ENCODE results near the gene ZMYND19.
A peak's percentile ranks its signal among the peaks of the same experiment; 100 is the strongest.
"Not testable (repeated sequence)": the region's sequence is repeated elsewhere in the genome, so short reads cannot be mapped to it uniquely, and the experiment has no call there.

ZMYND19 gene
- 1.5 to 20.5 (median 11.2) reads per million in 18 experiments for total RNA-seq

GRCh38 chr9:137590469-137591383, at the start of gene ZMYND19:
Gene ZMYND19 (minus strand): TSS chr9:137590512. CDS start chr9:137590263, 249 bp downstream.
- DNase-seq, result peak; percentile 89 to 94

DNA sequence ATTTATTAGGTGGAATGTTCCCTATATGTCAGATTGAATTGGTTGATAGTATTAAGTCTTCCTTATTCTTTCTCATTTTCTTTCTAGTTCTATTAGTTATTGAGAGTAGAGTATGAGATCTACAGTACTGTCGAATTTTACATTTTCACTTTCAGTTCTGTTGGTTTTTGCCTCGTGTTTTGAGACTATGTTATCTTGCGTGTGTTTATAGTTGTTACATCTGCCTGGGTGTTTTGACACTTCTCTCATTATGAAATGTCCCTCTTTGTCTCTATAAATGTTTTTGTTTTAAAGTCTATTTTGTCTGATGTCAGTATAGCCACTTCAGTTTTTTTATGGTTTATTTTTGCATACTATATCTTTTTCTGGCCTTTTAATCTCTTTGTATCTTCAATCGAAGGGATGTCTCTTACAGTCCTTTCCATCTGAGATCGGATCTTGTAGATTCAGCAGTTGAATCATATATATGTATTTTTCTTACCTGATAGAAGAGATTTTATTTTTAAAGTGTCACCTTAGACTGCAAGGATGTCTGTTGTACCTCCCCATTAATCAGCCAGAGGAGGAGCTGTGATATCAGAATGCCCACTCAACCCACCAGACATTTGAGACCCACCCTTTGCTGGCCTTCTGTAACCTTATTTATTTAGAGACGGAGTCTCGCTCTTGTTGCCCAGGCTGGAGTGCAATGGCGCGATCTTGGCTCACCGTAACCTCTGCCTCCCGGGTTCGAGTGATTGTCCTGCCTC, 49.2 kb upstream of the ZMYND19 start:
- DNase-seq, result peak; percentile 24 to 35

DNA sequence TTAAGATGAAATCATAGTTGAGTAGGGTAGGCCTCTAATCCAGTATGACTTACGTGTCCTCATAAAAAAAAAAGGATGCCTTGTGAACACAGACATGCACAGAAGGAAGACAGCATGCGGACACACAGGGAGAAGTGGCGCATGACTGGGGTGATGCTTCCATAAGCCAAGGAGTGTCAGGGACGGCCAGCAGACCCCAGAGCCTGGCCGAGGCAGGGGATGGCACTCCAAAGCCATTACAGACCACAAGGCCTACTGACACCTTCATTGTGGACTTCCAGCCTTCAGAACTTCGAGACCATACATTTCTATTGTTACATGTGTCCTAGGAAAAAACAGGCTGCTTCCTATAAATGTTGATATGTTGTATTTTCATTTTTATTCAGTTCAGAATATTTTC, 48.4 kb upstream of the ZMYND19 start:
- no peak for DNase-seq

DNA sequence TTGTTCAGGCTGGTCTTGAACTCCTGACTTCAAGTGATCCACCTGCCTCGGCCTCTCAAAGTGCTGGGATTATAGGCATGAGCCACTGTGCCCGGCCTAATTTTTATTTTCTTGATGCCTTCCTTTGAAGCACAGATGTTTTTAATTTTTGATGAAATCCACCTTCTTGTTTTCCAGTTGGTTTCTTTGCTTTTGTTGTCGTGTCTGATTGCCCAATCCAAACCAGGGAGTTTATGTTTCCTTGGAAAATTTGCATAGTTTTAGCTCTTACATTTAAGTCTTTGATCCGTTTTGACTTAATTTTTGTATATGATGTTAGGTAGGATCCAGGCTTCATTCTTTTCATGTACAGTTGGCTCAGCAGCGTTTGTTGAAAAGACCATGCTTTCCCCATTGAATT, 43.7 kb upstream of the ZMYND19 start:
- no peak for DNase-seq

GRCh38 chr9:137632230-137633161, 42.2 kb upstream of the ZMYND19 start:
- peak in 1 of 2 donors; percentile 34 for DNase-seq

- DNase-seq, result peak; percentile 18 to 29
Observed at GRCh38 chr9:137631345-137632229, 41.3 kb upstream of the ZMYND19 start.

DNA sequence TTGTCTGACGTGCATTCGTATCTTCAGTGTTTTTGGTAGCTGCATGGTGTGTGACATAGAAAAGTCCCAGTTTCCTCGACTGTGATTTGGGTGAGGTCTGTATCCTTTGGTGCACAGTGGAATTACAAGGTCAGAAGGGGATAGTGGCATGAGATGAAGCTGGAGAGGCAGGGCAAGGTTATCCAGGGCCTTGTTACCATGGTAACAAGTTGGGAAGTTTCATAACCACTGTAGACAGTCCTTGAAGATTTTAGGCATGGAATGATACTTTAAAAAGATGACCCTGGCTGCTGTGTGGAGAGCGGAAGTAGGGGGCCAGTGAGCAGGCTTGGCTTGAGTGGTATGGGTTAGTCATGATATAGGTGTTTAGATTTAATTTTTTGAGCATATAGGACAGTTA, 40.4 kb upstream of the ZMYND19 start:
- DNase-seq, result no peak

- no peak for DNase-seq
Observed at GRCh38 chr9:137630126-137630525, 39.8 kb upstream of the ZMYND19 start.

DNA sequence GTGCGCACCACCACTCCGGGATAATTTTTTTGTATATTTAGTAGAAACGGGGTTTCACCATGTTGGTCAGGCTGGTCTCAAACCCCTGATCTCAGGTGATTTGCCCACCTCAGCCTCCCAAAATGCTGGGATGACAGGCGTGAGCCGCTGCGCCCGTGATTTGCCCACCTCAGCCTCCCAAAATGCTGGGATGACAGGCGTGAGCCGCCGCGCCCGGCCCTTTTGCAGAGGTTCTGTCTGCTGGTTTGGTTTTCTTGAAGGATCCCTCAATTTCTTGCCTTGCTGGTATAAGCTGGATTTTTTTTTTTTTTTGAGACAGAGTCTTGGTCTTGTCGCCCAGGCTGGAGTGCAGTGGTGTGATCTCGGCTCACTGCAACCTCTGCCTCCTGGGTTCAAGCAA, 37.1 kb upstream of the ZMYND19 start:
- DNase-seq, result not testable (repeated sequence)

- no peak for DNase-seq
Observed at GRCh38 chr9:137626464-137626863, 36.2 kb upstream of the ZMYND19 start.

DNA sequence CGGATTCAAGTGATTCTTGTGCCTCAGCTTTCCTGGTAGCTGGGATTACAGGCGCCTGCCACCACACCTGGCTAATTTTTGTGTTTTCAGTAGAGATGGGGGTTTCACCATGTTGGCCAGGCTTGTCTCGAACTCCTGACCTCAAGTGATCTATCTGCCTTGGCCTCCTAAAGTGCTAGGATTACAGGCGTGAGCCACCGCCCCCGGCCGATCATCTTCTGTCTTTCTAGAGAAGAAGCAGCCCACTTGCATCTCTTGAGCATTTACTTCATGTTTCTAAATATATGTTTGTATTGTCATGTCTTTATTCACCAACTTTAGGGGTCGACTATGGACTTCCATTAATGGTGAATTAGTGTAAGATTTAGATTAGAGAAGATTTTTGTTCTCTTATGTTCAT, 31.9 kb upstream of the ZMYND19 start:
- DNase-seq, result peak in 1 of 2 donors; percentile 48

DNA sequence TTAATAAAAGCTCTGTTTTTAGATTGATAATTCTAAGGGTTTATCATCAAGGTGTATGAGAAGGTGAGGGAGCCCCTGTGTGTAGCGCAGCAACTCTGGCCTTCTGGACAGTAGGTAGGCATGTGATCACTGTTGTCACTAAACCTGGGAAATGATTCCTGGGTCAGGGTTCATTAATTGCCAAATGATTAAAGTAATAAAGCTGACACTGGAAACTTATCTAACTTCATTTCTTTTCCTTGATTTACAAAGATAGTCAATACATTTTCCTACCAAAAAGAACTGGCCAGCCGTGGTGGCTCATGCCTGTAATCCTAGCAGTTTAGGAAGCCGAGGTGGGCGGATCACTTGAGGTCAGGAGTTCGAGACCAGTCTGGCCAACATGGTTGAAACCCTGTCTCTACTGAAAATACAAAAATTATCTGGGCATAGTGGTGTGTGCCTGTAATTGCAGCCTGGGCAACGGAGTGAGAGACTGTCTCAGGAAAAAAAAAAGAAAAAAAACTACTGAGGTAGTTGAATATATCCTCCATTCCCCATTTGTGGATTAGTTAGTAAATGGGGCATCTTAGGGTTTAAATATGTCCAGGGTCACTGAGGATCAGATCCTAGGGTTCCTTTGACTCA, 30.9 kb upstream of the ZMYND19 start:
- DNase-seq, result no peak

DNA sequence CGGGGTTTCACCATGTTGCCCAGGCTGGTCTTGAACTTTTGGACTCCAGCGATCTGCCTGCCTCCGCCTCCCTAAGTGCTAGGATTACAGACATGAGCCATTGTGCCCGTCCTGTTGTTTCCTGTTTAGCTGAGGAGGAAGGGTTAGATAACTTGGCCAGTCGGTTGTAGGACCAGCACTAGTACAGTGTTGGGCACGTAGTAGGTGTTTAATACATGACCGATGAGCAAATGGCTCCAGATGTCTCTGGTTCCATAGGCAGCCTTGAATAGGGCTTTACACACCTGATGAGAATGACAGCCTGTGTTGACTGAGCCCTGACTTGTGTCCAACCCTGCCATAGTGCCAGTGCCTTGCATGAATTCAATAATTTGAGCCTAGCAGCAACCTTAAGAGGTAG, 30.3 kb upstream of the ZMYND19 start:
- DNase-seq, result no peak

DNA sequence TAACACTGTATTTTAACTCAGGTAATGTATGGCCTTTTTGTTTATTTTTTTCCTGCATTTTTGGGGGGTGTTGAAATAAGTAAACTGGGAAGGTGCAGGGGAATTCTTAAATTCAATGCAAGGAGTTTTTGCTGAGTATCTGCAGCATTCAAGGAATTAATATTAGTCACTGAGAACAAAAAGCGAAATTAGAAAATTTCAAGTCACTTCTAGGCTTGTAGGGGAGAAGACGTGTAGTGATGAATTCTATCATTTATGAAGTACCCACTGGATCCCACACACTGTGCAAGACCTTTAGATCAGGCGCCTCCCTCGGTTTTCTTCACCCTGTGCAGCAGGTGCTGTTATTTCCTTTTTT, 29.7 kb upstream of the ZMYND19 start:
- no peak for DNase-seq

DNA sequence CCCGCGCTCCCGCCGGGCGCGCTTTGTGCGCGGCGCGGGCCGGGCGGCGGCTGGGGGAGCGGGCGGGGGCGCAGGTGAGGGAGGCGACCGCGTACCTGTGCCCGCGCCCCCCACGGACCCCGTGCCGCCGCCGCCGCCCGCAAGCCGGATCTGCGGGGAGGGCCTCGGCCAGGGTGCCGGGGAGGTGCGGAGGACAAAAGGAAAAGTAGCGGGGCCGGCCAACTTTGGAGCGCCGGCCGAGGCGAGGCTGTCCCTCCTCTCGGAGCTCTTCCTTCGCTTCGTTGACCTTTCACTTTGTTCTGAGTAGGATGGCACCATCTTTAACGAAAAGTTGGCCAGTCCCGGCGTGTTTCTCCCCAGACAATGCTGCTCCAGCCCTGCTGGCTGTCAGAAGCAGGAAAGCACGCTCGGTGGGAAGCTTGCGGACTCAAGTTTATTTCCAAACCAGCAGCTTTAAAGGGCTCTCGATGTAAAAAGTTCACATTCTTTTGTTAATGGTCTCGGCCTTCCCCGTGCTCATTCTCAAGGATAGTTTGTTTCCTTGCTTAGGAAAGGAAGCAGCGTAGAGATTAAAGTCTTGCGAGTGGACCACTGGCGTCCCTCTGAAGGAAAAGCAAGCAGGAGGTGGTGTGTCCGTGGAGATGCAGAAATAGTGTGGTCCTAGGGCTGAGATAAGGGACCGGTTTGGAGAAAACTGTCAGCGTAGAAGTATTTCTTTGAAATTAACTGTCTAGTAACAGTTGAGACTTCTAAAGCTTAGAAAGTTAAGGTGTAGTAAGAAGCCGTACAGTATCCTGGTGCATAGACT, 29.1 kb upstream of the ZMYND19 start:
- peak; percentile 40 to 63 for DNase-seq

GRCh38 chr9:137618105-137619067, 28.1 kb upstream of the ZMYND19 start, which contains the start of gene EHMT1:
Gene EHMT1 (plus strand): TSS chr9:137619005. CDS start chr9:137619029, 24 bp downstream.
- peak; percentile 92 to 95 for DNase-seq

GRCh38 chr9:137615387-137615871, 25.1 kb upstream of the ZMYND19 start:
- no peak for DNase-seq

- DNase-seq, result no peak
Observed at GRCh38 chr9:137614631-137615386, 24.5 kb upstream of the ZMYND19 start.

Data from inflammatory macrophage (primary cell).